Mucosa of descending colon (tissue), 3 donors: ENCODE measurements around the gene SAP30L. TPM values are rescaled to one million over a fixed set of nuclear protein-coding genes. Genes with fewer than 3 reads are reported as not detected.

Experiments used
- ATAC-seq: fragments of 200-7000 bp; cut with Tn5 transposase; one replicate; pipeline ENCODE4 v1.9.1; 2020; ENCODE audit warnings: mild to moderate bottlenecking, moderate library complexity
- DNase-seq, 3 donors: peaks; one replicate each; pipeline ENCODE4 v3.0.0-alpha.2; 2020
- H3K36me3 ChIP-seq: fragments of 200-600 bp; one replicate; pipeline ENCODE4 v1.8.0; 2021; ENCODE audit warnings: low read depth, mild to moderate bottlenecking
- H3K4me1 ChIP-seq: fragments of 200-600 bp; one replicate; pipeline ENCODE4 v1.8.0; 2021; ENCODE audit warnings: low read depth, mild to moderate bottlenecking
- H3K4me3 ChIP-seq: fragments of 200-600 bp; one replicate; pipeline ENCODE4 v1.8.0; 2021; ENCODE audit warnings: mild to moderate bottlenecking
- H3K9me3 ChIP-seq: fragments of 200-600 bp; one replicate; pipeline ENCODE4 v1.8.0; 2021; ENCODE audit warnings: mild to moderate bottlenecking
- intact Hi-C, 2 donors: fragments of 100-400 bp; cut with DNase I in 1 of 2; cut with micrococcal nuclease in 1 of 2; formaldehyde crosslinking; loops; one replicate each; pipeline versions ENCODE4 v1.11.0 to v1.11.1; 2022; cut with DNase I, micrococcal nuclease
- total RNA-seq, 3 donors: library from RNA; stranded (reverse); fragmentation: NEBNext Ultra II Directional in 2 of 3; extraction: Animal tissue kit (Norgen Biotek cat#: 25700) in 2 of 3; gene quantifications; one replicate each; pipeline versions ENCODE4 v1.2.1 to v1.2.4, GENCODE V29; 2021 to 2023
- TF ChIP-seq, protein P1 (sequence below): fragments of 200-600 bp; IDR thresholded peaks from one replicate; pipeline ENCODE4 v1.8.0; 2022; ENCODE audit warnings: antibody characterized with exemption, mild to moderate bottlenecking
- donor health status: DM: no; HTN: no; CAD: no; lungs with moderate emphysema.
- donor health status: DM: no; HTN: no; CAD: no.
- donor health status: DM: no; HTN: yes; CAD: no.

Gene SAP30L
- total RNA-seq, 3 donors from 2014 or later: 55.0 to 65.6 (median 63.5) TPM

DNA sequence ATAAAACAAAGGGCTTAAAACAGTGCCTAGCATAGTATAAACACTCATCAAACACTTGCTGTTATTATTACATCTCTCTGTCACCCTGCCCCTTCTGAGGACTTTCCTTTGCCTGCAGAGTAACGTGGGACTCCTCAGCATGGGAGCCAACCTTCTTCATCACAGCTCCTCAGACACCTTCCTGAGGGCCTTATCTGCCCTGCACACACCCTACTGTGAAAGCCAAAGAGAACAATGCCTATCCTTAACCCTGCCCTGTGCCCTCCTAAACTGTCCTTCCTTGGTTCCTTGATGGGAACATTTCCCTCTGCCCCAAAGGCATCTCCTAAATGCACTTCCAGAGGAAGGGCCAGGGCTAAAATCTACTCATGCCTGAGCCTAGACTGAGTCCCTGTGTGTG is 52.8 kb downstream of the SAP30L start:
- no peaks in the 10 kb centered on the region for H3K9me3 ChIP-seq
- no peak overlapping the region for H3K4me3 ChIP-seq
- no peaks in the 10 kb centered on the region for H3K4me1 ChIP-seq
- intact Hi-C loops: no loop called here
- ATAC-seq: no peak
- TF ChIP-seq, protein P1, sequence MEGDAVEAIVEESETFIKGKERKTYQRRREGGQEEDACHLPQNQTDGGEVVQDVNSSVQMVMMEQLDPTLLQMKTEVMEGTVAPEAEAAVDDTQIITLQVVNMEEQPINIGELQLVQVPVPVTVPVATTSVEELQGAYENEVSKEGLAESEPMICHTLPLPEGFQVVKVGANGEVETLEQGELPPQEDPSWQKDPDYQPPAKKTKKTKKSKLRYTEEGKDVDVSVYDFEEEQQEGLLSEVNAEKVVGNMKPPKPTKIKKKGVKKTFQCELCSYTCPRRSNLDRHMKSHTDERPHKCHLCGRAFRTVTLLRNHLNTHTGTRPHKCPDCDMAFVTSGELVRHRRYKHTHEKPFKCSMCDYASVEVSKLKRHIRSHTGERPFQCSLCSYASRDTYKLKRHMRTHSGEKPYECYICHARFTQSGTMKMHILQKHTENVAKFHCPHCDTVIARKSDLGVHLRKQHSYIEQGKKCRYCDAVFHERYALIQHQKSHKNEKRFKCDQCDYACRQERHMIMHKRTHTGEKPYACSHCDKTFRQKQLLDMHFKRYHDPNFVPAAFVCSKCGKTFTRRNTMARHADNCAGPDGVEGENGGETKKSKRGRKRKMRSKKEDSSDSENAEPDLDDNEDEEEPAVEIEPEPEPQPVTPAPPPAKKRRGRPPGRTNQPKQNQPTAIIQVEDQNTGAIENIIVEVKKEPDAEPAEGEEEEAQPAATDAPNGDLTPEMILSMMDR: no peak
- H3K36me3 ChIP-seq: no peaks in the 10 kb centered on the region
- no peak for DNase-seq

DNA sequence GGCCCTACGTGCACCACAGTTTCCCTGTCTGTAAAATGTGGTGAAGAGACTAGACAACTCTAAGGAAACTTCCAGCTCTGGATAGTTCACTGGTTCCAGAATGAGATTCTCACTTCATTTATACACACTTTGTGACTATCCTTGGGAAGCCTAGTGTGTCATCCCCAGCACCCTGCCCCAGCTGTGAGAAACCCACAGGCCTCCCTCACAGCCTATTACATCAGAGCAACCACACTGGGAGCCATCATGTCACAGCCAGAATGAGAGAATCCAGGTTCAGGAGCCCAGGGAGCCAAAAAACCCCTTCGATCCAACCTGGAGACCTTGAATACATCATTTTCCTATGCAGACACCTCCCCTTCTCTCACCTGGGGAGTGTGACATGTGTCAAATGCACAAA is 53.2 kb downstream of the SAP30L start:
- intact Hi-C loops: no loop called here
- TF ChIP-seq, protein P1: no peak
- H3K9me3 ChIP-seq: no peaks in the 10 kb centered on the region
- H3K36me3 ChIP-seq: no peaks in the 10 kb centered on the region
- no peaks in the 10 kb centered on the region for H3K4me1 ChIP-seq
- H3K4me3 ChIP-seq: no peak overlapping the region
- DNase-seq: no peak
- ATAC-seq: no peak

DNA sequence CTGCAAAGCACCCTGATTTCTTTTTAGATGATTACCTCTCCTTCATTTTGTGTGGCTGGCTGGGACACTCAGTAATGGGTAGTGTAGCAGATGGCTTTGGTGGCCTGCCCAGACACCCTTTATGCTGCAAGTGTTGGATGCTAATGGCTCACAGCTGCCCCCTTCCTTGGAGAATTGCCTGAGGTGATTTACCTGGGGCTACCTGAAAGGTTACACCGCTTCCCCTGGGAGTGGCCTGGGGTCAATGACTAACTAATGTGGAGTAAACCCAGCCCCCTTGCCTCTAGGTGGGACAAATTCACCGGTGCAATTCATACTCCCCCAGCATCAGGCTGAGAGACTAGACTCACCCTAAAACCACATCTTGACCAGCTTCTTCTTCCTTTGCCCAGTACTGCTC is 55.8 kb downstream of the SAP30L start:
- Histone ChIP-seq H3K36me3 (no peaks in the 10 kb centered on the region), H3K9me3 (no peaks in the 10 kb centered on the region), H3K4me3 (no peak overlapping the region), H3K4me1 (no peaks in the 10 kb centered on the region)
- TF ChIP-seq, protein P1: no peak
- no peak for DNase-seq
- ATAC-seq: no peak
- intact Hi-C loops: no loop called here

DNA sequence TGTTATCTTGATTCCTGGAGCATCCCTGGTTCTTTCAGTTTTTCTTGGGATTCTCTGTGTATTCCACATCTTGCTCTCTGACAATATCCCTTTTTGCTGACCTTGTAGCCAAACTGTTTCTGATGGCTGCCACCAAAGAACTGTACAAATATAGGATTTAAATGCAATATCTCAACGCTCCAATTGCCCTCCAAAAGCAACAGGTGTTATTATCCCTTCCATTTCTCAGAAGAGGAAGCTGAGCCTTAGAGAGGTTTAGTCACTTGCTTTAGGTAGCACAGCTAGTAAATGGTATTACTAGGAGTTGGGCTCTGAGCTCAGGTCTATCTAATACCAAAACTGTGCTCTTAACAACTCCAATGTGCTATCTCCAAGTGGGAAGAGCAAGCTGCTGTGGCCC is 56.4 kb downstream of the SAP30L start:
- TF ChIP-seq, protein P1: no peak
- ATAC-seq: no peak

DNA sequence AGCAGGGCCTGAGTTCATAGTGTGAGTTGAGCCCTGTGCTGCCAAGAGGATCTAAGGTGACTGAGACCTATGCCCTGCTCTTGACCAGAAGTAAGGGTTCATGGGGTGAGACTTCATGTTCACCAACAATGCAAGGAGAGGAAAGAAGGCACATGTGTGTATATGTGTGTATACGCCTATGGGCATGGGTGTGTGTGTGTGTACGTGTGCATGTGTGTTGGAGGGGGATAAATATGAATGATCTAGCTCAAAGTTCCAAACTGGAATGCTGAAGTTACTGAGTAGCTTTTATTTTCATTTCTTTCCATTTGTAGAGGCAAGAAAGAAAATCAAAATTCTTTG is 57.9 kb downstream of the SAP30L start:
- H3K36me3 ChIP-seq: no peaks in the 10 kb centered on the region
- ATAC-seq: no peak
- no peak for DNase-seq
- no peak overlapping the region for H3K4me3 ChIP-seq
- intact Hi-C loops: no loop called here
- H3K9me3 ChIP-seq: no peaks in the 10 kb centered on the region
- TF ChIP-seq, protein P1: no peak
- no peaks in the 10 kb centered on the region for H3K4me1 ChIP-seq

More for the DNA sequence above, 56.4 kb downstream of the SAP30L start:
- intact Hi-C loops: no loop called here
- H3K4me1 ChIP-seq: no peaks in the 10 kb centered on the region
- DNase-seq: no peak
- H3K4me3 ChIP-seq: no peak overlapping the region
- no peaks in the 10 kb centered on the region for H3K36me3 ChIP-seq
- no peaks in the 10 kb centered on the region for H3K9me3 ChIP-seq

DNA sequence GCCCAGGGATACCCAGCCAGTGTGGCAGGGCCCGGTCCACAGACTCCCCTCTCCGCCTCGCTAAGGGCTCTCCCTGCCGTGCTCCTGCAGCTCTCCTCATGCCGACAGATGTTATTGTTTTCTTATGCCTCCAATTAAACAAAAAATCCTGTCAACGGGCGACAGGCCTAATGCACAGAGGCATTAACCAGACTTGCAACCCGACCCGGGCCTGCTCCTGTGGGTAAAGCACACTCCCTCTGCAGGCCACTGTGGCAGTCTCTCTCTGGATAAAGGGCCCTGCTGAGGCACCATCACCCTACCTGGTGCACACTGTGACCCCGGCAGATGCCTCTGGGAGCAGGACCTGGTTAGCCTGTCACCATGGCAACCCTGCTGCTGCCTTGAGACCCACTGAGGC is 59.8 kb downstream of the SAP30L start:
- Histone ChIP-seq H3K4me3 (no peak overlapping the region), H3K36me3 (no peaks in the 10 kb centered on the region), H3K9me3 (no peaks in the 10 kb centered on the region), H3K4me1 (no peaks in the 10 kb centered on the region)
- DNase-seq: no peak
- TF ChIP-seq, protein P1: no peak
- no peak for ATAC-seq
- intact Hi-C loops: no loop called here
